ENCODE data around the gene TRPM4.
A peak's percentile ranks its signal among the peaks of the same experiment; 100 is the strongest.
"Not testable (repeated sequence)": the region's sequence is repeated elsewhere in the genome, so short reads cannot be mapped to it uniquely, and the experiment has no call there.

Gene TRPM4

DNA sequence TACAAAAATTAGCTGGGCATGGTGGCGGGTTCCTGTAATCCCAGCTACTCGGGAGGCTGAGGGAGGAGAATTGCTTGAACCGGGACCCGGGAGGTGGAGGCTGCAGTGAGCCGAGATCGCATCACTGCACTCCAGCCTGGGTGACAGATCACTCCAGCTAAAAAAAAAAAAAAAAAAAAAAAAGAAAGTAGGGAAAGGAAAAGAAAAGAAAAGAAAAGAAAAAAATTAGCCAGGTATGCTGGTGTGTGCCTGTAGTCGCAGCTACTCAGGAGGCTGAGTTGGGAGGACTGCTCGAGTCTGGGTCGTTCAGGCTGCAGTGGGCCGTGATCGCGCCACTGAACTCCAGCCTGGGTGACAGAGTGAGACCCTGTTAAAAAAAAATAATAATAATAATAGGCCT, 30.4 kb upstream of the TRPM4 start:
- not testable (repeated sequence) for DNase-seq (ENCODE audit: low spot score)

DNA sequence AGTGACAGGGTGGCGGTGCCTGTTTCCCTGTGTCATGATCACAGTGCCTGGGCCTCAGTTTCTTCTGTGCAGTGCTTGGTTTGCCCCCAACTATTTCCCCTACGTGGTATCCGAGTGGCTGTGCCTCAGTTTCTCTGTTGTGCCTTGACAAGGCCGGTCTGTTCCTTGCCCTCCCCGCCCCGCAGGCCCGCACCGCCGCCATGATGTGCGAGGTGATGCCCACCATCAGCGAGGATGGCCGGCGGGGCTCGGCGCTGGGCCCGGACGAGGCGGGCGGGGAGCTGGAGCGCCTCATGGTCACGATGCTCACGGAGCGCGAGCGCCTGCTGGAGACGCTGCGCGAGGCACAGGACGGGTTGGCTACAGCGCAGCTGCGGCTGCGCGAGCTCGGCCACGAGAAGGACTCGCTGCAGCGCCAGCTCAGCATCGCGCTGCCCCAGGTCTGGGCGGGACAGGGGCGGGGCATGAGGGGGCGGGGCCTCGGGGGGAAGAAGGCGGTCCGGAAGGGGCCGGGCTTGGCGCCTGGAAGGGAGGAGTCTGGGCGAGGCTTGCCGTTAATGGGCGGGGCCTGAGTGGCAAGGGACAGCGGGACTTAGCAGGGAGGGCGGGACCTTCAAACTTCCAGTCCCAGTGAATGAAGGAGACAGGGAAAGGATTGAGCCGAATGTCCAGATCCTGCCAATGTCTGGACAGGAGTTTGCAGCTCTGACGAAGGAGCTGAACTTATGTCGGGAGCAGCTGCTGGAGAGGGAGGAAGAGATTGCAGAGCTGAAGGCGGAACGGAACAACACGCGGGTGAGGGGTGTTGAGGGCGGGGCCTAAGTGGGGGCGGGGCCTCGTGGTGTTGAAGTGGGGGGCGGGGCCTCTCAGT, 29.7 kb upstream of the TRPM4 start:
- DNase-seq (ENCODE audit: low spot score), result peak; percentile 98

DNA sequence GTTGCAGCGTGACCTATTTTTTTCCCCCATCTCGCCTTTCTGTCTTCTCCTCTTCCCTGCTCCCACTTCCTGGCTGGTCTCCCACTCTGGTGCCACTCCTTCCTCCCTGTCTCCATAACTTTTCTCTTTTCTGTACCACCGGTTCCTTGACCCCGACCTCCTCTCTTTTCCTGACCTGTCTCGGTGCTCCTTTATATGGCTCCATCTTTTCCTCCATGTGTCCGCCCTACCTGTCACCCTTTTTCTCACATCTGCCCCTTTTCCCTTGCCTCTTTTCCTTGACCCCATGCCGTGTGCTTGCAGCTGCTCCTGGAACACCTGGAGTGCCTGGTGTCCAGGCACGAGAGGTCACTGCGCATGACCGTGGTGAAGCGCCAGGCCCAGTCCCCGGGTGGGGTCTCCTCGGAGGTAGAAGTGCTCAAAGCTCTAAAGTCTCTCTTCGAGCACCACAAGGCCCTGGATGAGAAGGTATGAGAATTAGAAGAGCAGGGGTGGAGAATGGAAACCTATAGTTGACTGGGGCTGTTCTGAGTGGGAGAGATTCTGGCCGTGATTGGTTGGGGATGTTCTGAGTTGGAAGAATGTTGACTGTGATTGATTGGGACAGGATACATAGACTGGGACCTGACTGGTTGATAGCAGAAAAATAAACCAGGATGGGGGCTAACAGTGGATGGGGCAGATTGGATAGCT, 28.9 kb upstream of the TRPM4 start:
- no peak for DNase-seq (ENCODE audit: low spot score)

DNA sequence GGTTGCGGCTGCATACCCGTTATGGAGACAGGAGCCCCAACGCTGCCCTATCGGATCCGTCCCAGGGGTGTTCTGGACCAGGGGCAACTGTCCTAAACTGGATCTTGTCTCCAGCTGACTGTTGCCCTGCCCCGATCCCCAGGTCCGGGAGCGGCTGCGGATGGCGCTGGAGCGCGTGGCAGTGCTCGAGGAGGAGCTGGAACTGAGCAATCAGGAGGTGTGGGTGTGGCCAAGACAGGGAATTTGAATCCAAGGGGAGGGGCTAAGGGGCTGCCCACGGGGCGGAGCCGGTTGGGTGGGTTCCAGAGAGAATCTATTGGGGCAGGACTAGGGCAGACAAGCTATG, 28.4 kb upstream of the TRPM4 start:
- DNase-seq (ENCODE audit: low spot score), result peak; percentile 74

DNA sequence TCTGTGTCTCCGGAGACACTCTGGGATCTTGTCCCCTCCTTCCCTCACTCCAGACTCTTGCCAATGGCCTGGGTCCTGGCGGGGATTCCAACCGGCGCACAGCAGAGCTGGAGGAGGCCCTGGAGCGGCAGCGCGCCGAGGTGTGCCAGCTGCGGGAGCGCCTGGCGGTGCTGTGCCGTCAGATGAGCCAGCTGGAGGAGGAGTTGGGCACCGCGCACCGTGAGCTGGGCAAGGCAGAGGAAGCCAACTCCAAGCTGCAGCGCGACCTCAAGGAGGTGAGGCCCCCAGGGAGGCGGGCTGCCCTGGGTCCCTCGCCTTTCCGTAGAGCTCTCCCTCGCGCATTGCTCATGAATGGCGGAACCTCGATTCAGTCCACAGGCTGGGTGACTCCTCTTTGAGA, 27.3 kb upstream of the TRPM4 start:
- DNase-seq (ENCODE audit: low spot score), result no peak

DNA sequence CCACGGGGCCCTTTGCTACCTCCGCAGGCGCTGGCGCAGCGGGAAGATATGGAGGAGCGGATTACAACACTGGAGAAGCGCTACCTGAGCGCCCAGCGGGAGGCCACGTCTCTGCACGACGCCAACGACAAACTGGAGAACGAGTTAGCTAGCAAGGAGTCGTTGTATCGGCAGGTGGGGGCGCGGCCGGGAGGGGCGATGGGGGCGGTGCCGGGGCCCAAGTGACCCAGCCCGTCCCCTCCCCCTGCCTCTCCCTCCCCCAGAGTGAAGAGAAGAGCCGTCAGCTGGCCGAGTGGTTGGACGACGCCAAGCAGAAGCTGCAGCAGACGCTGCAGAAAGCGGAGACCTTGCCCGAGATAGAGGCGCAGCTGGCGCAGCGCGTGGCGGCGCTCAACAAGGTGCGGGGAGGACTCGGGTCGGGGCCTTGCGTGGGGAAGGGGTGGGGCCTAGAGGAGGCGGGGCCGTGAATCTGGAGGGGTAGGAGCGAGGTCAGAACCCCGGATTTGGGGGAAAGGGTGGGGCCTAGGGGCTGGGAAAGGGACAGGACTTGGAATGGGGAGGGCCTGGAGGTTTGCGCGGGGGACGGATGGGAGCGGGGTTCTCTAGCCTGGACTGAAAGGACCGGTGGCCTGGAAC, 24.5 kb upstream of the TRPM4 start:
- DNase-seq (ENCODE audit: low spot score), result no peak

DNA sequence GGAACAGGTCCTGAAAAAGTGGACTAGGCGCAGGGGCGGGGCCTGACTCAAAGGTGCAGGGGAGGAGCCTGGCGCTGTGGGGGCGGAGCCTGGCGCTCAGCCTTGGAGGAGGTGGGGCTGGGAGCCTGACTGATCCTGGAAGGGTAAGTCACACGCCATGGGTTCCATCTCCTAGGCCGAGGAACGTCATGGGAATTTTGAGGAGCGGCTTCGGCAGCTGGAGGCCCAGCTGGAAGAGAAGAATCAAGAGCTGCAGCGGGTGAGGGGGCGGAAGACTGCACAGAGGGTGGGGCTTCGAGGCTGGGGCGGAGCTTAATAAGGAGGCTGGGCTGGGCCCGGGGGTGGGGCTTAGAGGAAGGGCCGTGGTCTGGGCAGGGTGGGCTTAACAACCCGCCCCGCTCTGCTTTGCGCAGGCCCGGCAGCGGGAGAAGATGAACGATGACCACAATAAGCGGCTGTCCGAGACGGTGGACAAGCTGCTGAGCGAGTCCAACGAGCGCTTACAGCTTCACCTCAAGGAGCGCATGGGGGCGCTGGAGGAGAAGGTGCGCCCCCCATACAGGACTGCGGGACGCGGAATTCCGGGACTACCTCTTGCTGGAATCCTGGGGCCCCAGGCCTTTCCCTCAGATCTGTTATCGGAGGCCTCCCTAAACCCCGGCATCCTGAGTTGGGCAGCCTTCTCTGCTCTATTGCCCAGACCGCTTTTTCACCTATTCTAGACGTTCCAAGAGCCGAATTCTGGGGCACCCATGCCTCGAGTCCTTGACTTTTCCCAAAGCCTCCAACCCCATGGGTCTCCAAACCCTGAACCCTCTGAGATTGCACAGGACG, 23.8 kb upstream of the TRPM4 start:
- DNase-seq (ENCODE audit: low spot score), result peak; percentile 89

DNA sequence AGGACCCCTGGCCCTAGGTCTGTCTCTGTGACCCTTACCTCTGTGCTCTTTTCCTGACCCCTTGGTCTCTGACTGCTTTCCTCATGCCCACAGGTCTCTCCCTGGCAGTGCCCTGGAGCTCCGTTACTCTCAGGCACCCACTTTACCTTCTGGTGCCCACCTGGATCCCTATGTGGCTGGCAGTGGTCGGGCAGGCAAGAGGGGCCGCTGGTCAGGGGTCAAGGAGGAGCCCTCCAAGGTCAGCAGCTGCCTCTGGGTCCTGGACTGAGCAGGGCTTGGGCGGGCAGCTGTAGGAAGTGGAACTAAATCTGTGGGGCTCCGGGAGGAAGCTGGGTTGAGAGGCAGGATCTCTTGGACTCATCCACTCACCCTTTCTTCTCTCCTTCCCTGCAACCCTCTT, 21.9 kb upstream of the TRPM4 start:
- no peak for DNase-seq (ENCODE audit: low spot score)

DNA sequence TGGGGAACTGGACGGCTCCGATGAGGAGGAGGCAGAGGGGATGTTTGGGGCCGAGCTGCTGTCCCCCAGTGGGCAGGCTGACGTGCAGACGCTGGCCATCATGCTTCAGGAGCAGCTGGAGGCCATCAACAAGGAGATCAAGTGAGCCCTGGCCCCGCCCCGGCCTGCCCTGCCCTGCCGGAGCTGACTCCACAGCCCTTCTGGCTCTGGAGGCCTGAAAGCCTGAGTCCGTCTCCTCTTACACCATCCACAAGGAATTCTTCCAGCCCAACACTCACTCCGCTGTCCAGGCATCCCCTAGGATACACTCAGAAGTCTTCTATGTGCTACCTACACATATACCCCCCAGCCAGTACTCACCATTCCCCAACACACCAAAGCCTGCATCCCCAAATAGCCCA, 20.8 kb upstream of the TRPM4 start:
- peak; percentile 44 for DNase-seq (ENCODE audit: low spot score)

DNA sequence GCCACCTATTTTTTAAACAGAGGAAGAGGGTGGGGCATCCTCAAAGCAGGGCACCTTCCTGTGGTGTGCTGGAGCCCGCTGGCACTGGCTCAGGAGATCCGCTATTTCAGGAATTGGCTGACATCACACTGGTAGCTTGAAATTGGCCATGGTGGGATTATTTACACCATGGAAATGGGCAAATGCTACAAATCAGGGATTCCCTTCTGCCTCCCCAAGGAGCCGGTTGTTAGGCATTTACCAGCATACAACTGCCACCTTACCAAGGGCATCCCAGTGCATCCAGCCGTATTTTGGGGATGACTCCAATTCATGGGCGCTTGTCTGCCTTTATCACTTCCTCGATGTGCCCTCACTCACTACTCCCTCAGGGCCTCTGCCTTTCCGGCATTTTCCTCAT, 16.6 kb upstream of the TRPM4 start:
- no peak for DNase-seq (ENCODE audit: low spot score)

DNA sequence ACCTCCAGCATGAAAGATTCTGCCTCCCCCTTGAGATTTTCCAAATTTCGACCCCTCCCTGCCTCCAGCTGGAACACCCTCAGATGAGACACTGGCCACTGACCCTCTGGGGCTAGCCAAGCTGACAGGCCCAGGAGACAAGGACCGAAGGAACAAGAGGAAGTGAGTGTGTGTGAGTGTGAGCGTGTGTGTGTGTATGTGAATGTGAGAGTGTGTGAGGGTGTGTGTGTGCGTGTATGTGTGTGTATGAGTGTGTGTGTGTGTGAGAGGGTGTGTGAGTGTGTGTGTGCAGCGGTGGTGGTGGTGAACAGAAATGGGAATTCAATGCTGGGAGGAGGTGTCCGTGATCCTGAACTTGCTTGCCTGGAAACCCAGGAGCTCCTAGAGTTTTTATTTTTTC, 16.2 kb upstream of the TRPM4 start:
- no peak for DNase-seq (ENCODE audit: low spot score)

DNA sequence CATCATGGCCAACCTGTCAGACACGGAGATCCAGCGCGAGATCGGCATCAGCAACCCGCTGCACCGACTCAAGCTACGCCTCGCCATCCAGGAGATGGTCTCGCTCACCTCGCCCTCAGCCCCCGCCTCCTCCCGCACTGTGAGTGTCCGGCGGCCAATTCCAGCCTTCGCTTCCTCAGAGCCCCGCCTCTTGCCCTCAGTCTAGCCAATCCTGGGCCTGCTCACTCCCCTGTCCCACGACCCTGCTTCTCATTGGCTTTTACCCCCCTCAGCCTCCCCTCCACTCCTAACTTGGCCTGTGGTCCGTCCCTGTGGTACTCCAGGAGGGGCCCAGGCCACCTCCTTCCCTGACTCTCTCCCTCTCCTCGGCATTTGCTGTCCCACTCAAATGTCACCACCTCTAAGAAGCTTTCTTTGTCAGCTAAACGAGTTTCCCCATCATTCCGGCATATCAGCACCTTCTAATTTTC, 14.7 kb upstream of the TRPM4 start:
- peak; percentile 96 for DNase-seq (ENCODE audit: low spot score)

DNA sequence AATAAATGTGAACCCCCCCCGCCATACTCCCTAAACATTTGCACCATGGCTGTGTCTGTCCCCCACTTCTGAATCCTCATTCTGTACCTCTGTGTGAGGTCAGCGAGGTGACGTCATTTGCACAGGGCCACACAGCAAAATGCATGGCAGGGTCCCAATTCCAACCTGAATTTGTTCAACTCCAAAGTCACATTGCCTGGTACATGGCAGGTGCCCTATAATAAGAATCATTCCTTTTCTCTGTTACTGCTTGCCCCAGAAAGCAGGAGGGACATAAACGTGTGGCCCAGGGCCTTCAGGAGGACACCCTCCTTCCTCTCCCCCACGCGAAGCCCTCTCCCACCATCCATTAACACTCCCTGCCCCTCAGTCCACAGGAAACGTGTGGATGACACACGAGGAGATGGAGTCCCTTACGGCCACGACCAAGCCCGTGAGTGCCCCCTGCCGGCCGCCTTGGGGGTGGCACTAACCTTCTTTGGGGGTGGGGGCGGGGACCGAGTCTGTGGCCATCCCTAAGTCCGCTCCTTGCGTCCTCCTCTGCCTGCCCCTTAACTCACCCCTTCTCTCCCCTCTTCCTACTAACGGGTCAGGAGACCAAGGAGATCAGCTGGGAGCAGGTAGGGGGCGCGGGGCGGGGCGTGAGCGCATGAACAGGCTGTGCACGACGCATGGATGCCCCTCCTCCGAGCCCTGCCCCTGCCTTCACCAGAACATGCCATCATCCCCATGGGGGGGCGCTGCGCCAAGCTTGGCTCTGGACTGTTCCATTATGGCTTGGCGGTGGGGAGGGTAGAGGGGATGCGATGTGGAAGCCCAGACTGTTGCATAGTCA, 11.8 kb upstream of the TRPM4 start:
- DNase-seq (ENCODE audit: low spot score), result peak; percentile 98

DNA sequence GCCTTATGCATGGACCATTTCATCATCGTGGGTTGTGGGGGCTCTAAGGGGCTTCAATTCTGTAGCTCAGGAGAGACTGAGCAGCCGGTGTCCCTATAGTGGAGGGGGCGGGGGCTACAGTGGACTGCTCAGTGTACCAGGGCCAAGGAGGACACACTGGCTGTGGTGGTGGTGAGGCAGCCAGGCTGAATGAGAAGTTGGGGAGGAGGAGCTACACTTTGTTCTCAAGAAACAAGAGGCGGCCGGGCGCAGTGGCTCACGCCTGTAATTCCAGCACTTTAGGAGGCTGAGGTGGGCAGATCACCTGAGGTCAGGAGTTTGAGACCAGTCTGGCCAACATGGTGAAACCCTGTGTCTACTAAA, 11.2 kb upstream of the TRPM4 start:
- not testable (repeated sequence) for DNase-seq (ENCODE audit: low spot score)

DNA sequence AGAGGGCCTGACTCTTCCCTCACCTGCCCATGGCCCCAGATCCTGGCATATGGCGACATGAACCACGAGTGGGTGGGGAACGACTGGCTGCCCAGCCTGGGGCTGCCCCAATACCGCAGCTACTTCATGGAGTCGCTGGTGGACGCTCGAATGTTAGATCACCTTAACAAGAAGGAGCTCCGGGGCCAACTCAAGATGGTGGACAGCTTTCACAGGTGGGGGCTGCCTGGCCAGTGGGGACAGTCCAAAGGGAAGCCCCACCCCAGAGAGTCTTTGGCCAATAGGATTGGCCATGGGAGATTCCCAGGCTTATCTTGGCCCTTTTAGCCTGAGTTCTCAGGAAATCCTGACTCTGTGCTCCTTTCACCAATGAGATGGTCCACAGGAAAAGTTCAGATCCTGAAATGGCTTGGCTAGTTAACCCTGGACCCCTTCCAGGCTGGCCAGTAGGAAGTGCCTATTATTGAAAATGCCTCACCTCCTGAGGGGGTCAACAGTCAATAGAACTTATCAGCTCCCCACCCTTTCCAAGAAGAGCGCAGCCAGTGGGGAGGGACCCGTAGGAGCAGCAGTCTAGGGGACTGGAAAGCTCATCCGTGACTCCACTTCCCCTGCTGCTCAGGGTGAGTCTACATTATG, 9.4 kb upstream of the TRPM4 start:
- peak; percentile 48 for DNase-seq (ENCODE audit: low spot score)

DNA sequence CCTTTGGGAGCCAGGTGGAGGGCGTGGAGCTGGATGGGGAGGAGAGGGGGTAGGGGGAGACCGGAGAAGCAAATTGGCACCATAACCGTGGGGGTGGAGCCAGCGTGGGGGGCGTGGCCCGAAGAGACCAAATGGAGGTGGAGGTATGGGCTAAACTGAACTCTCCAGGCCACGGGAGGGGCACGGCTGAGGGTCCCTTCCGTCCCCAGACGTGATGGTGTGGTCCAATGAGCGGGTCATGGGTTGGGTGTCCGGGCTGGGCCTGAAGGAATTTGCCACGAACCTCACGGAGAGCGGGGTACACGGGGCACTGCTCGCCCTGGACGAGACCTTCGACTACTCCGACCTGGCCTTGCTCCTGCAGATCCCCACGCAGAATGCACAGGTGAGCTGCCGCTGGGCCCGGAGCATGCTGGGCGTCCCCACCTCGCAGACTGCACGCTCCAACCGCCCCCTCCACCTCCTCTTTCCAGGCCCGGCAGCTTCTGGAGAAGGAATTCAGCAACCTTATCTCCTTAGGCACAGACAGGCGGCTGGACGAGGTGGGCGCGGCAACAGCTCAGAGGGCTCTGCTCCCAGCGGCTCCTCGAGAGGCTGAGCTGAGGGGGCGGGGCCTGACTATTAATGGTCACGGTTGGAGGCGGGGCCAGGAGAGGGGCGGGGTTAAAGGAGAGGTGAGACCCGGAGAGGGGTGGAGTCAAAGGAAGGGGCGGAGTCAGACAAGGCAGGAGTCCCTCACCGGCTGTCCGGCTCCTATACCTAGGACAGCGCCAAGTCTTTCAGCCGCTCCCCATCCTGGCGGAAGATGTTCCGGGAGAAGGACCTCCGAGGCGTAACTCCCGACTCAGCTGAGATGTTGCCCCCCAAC, 8.6 kb upstream of the TRPM4 start:
- peak; percentile 100 for DNase-seq (ENCODE audit: low spot score)

DNA sequence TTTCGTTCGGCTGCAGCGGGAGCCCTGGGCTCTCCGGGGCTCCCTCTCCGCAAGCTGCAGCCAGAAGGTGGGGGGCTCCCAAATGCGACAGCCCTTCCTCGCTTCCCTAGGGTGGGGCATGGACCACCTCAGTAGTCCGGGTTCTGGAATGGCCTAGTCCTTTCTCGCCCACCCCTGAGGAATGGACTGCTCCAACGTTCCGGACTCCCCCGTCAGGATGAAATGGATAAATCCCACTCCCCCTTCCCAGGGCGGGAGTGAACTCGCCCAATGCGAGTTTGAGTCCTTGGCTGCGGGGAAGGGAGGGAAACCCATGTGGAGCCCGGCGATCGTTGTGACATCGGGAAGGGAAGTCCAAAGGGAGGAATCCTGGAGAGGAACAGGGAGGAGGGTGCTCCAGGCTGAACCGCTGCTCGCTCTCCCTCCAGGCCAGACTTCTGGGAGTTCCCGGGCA, 7.9 kb upstream of the TRPM4 start:
- DNase-seq (ENCODE audit: low spot score), result peak; percentile 86

DNA sequence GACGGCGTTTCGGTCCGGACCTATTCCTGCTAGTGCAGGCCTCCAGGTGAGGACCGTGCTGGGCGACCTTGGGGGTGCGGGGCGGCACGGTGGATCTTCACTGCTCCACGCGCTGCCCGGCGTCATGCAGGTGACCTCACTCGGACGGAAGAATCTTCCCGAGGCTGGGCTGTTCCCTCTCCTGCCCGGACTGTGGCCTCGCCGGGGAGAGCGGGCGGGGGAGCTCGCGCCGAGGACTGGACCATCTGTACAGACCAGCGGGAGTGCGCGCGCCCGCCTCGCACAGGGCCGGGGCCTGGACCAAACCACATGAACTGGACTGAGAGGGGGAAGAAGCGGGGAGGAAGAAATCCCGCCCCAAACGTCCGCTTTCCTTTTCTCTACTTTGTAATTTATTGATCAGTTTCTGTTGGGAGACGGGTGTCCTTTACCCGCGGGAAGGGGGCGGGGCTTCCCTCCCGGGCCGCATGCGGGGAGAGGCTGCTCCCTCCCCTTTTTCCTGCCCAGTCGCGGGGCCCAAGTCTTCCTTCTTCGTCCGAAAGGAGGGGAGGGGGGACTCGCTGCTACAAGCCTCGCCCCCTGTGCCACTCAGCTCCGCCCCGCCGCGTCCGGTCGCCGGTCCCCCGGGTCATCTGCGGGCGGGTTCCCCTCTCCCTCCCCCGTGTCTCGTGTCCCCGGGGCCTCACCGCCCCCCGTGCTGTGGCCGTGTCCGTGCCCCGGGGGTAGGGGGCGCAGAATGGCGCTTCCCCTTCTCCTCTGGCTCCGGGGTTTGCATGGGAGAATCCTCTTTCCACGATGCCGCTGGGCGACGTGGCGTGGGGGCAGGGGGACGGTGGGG, 7.3 kb upstream of the TRPM4 start:
- peak; percentile 92 for DNase-seq (ENCODE audit: low spot score)

DNA sequence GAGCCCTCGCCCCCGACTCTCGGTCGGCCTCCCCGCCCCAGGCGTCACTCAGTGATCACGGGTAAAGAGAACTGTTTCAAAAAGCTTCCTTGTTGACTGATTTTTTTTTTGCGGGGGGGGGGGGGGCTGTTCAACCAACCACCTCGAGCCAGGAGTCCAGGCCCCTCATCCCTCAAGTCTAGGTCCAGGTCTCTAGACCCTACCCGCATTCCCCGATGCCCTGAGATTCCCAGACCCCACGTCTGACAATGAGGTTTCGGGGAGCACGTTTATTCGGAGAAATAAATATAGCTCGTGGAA, 6.7 kb upstream of the TRPM4 start:
- no peak for DNase-seq (ENCODE audit: low spot score)
